Esophagus muscularis mucosa (tissue), 3 donors: ENCODE measurements around the gene NCEH1.

ENCODE experiments used
- CTCF ChIP-seq, 3 experiments: fragments of 200-600 bp in 2 of 3; fragments of 450-650 bp in 1 of 3; sonication (generic) in 2 of 3; IDR thresholded peaks; one replicate each; pipeline ENCODE4 v1.5.1; 2017 to 2019; ENCODE audit warnings: antibody characterized with exemption in 3 of 3, mild to moderate bottlenecking in 2 of 3, moderate library complexity in 1 of 3
- POLR2A ChIP-seq: fragments of 450-650 bp; IDR thresholded peaks from one replicate; pipeline ENCODE4 v1.6.1; 2017; ENCODE audit warnings: antibody characterized with exemption, moderate library complexity, mild to moderate bottlenecking, low read depth
- POLR2AphosphoS5 ChIP-seq, 2 donors: sonication (generic); formaldehyde crosslinking; IDR thresholded peaks; one replicate each; pipeline ENCODE4 v1.6.1; 2017; ENCODE audit warnings: antibody characterized with exemption in 2 of 2

DNA sequence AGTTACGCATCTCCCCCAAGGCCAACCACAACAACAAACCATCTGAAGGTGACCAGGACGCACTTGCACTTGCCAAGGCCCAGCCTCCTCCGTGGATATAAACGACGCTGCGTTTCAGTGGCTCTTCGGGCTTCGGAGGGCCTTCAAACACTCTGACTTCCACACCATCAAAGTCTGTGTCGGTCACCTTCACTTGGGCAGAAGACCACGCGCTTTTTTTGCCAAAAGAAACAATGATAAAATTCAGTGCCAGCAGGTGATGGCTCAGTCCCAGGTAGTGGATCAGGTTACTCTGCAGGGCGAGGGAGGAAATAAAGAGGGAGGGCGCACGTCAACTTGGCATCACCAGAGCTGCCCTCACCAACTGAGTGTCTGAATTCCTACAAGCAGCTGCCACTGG, 63.0 kb downstream of the NCEH1 start:
- TF ChIP-seq POLR2A (no peak), CTCF (IDR thresholded peaks at IDR 0.05) (no peak), POLR2AphosphoS5 (IDR thresholded peaks at IDR 0.05) (no peak)
